Smooth muscle cell (in vitro differentiated cells): ENCODE results near the gene SOD2. TPM values are rescaled to one million over a fixed set of nuclear protein-coding genes. Genes with fewer than 3 reads are reported as not detected.
"Not testable (repeated sequence)": the region's sequence is repeated elsewhere in the genome, so short reads cannot be mapped to it uniquely, and the experiment has no call there.

Experiments
- DNase-seq: peaks from one replicate; lab custom pipeline; 2025; ENCODE audit not compliant: unreplicated experiment; lab: John Stamatoyannopoulos, UW
- H2AFZ ChIP-seq: fragments of 200-600 bp; sonication (generic); 2 replicates; pipeline ENCODE4 v1.6.0; 2016; ENCODE audit warnings: antibody characterized with exemption, low read depth, mild to moderate bottlenecking
- H3F3A ChIP-seq: fragments of 200-600 bp; sonication (generic); 2 replicates; pipeline ENCODE4 v1.6.0; 2017; ENCODE audit warnings: antibody characterized with exemption, low read depth
- H3K27ac ChIP-seq: fragments of 200-600 bp; sonication (generic); 2 replicates; pipeline ENCODE4 v1.5.1; 2016; ENCODE audit warnings: low read depth, mild to moderate bottlenecking
- H3K27me3 ChIP-seq: fragments of 200-600 bp; sonication (generic); 2 replicates; pipeline ENCODE4 v1.6.1; 2016; ENCODE audit warnings: low read depth, mild to moderate bottlenecking
- H3K36me3 ChIP-seq: fragments of 200-600 bp; sonication (generic); 2 replicates; pipeline ENCODE4 v1.5.1; 2016; ENCODE audit warnings: low read depth
- H3K4me1 ChIP-seq: fragments of 200-600 bp; sonication (generic); 2 replicates; pipeline ENCODE4 v1.5.1; 2016; ENCODE audit warnings: low read depth
- H3K4me2 ChIP-seq: fragments of 200-600 bp; sonication (generic); 2 replicates; pipeline ENCODE4 v1.6.0; 2016; ENCODE audit warnings: mild to moderate bottlenecking
- H3K4me3 ChIP-seq: fragments of 200-600 bp; sonication (generic); 2 replicates; pipeline ENCODE4 v1.5.1; 2016; ENCODE audit warnings: mild to moderate bottlenecking
- H3K79me2 ChIP-seq: fragments of 200-600 bp; sonication (generic); 2 replicates; pipeline ENCODE4 v1.6.0; 2016; ENCODE audit warnings: low read depth, mild to moderate bottlenecking
- H3K9ac ChIP-seq: fragments of 200-600 bp; sonication (generic); 2 replicates; pipeline ENCODE4 v1.6.0; 2016; ENCODE audit warnings: low read depth
- H3K9me3 ChIP-seq: fragments of 200-600 bp; sonication (generic); replicated peaks from 2 replicates; pipeline ENCODE4 v1.5.1; 2016; ENCODE audit warnings: low read depth
- H4K20me1 ChIP-seq: fragments of 200-600 bp; sonication (generic); 2 replicates; pipeline ENCODE4 v1.6.0; 2016; ENCODE audit warnings: low read depth
- WGBS: methylation state at CpG from one replicate; pipeline ENCODE4 v1.1.7; 2016; ENCODE audit warnings: low lambda C conversion rate; 5-methylcytosine and 5-hydroxymethylcytosine counted together
- polyA plus RNA-seq: library from polyadenylated mRNA; unstranded; fragments of >200 nt; fragmentation: Nextera tagmentation; extraction: Ambion mirVana; gene quantifications from 2 replicates; pipeline ENCODE4 v1.2.1, GENCODE V29; 2016
- total RNA-seq: library from RNA; depleted of rRNA; stranded (reverse); fragments of >200 nt; gene quantifications from 2 replicates; pipeline ENCODE4 v1.2.3, GENCODE V29; 2014
- TF ChIP-seq, protein P1 (sequence below): fragments of 200-600 bp; sonication (generic); IDR thresholded peaks from 2 replicates; pipeline ENCODE4 v1.5.1; 2017; ENCODE audit warnings: borderline replicate concordance, mild to moderate bottlenecking, antibody characterized with exemption; ENCODE audit not compliant: insufficient read depth, poor library complexity, severe bottlenecking

Gene SOD2
- total and polyA plus RNA-seq, 2 experiments from 2014 or later, result 53.2 to 69.4 TPM

DNA sequence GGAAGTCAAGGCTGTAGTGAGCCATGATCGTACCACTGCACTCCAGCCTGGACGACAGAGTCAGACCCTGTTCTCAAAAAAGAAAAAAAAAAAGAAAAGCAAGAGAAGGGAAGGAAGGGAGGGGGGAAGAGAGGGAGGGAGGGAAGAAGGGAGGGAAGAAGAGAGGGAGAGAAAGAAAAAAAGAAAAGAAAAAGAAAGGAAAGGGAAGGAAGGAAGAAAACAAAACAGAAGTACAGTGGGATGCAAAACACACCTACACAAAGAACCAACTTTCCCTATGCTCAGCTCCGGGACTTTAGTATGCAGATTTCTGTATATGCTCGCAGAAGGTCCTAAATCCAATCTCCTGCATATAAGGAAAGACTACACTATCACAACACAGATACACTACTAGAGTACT lies 31.7 kb upstream of the SOD2 start:
- H3K9ac ChIP-seq, result no peak overlapping the region
- peaks cover 75% of the 10 kb centered on the region for H3K79me2 ChIP-seq
- no peak overlapping the region for H3K4me3 ChIP-seq
- H3K27ac ChIP-seq, result no peak overlapping the region
- peaks cover 20% of the 10 kb centered on the region for H4K20me1 ChIP-seq
- H3K4me2 ChIP-seq, result no peak overlapping the region
- no peaks in the 10 kb centered on the region for H3K9me3 ChIP-seq
- H3K4me1 ChIP-seq, result peaks cover 20% of the 10 kb centered on the region
- H3F3A ChIP-seq, result peaks cover 5% of the 10 kb centered on the region
- no peaks in the 10 kb centered on the region for H3K27me3 ChIP-seq
- no peak overlapping the region for H2AFZ ChIP-seq
- H3K36me3 ChIP-seq, result no peaks in the 10 kb centered on the region
- DNase-seq, result no peak
- TF ChIP-seq, protein P1, sequence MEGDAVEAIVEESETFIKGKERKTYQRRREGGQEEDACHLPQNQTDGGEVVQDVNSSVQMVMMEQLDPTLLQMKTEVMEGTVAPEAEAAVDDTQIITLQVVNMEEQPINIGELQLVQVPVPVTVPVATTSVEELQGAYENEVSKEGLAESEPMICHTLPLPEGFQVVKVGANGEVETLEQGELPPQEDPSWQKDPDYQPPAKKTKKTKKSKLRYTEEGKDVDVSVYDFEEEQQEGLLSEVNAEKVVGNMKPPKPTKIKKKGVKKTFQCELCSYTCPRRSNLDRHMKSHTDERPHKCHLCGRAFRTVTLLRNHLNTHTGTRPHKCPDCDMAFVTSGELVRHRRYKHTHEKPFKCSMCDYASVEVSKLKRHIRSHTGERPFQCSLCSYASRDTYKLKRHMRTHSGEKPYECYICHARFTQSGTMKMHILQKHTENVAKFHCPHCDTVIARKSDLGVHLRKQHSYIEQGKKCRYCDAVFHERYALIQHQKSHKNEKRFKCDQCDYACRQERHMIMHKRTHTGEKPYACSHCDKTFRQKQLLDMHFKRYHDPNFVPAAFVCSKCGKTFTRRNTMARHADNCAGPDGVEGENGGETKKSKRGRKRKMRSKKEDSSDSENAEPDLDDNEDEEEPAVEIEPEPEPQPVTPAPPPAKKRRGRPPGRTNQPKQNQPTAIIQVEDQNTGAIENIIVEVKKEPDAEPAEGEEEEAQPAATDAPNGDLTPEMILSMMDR, result no peak
- WGBS, result 98% methylated on average over 2 of the region's 4 CpGs

DNA sequence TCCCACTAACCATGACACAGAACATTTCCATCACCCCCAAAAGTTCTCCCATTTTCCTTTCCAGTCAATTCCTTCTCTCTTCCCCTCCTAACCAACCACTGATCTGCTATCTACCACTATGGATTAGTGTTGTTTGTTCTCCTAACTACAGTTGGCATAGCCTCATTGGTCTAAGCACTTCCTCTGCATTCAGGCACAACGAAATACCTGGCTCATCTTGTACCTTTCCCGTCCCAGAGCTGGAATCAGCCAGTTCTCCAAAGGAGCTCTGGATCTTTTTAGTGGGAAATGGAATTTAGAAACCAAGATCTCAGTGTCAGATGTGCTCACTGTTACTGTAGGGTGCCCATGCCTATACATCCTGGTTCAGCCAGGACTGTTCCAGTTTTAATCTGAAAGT lies 30.2 kb upstream of the SOD2 start:
- Histone ChIP-seq H3K4me2 (no peak overlapping the region), H3K4me1 (peaks cover 7% of the 10 kb centered on the region), H3K9me3 (no peaks in the 10 kb centered on the region), H3K27ac (no peak overlapping the region), H3F3A (peaks cover 5% of the 10 kb centered on the region), H3K79me2 (peaks cover 62% of the 10 kb centered on the region), H2AFZ (no peak overlapping the region), H3K27me3 (no peaks in the 10 kb centered on the region), H3K36me3 (no peaks in the 10 kb centered on the region), H4K20me1 (peaks cover 5% of the 10 kb centered on the region), H3K9ac (no peak overlapping the region), H3K4me3 (no peak overlapping the region)
- TF ChIP-seq, protein P1, result no peak
- WGBS, result 96% methylated on average over 2 of the region's 2 CpGs
- DNase-seq, result no peak

DNA sequence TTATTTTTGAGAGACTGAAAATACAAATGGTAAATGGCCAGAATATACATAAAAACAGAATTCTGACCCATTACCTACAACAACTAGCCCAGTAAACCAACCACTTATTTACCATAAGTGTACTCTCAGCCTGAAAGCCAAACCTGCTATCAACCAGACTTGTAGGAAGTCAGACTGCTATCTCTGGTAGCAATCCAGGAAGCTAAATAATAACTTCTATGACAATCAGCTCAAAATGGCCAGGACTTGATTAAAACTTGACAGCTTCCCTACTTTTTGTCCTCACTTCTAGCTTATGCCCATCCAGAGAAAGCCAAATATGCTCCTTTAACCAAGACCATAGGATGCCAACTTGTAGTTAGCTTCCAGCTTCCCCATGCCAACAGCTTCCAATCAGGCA lies 29.6 kb upstream of the SOD2 start:
- H3K9ac ChIP-seq, result no peak overlapping the region
- H3K36me3 ChIP-seq, result no peaks in the 10 kb centered on the region
- no peak overlapping the region for H3K4me2 ChIP-seq
- no peak overlapping the region for H2AFZ ChIP-seq
- peaks cover 4% of the 10 kb centered on the region for H4K20me1 ChIP-seq
- H3K27ac ChIP-seq, result no peak overlapping the region
- TF ChIP-seq, protein P1, result no peak
- no peaks in the 10 kb centered on the region for H3K9me3 ChIP-seq
- H3K27me3 ChIP-seq, result no peaks in the 10 kb centered on the region
- H3F3A ChIP-seq, result peaks cover 5% of the 10 kb centered on the region
- DNase-seq, result no peak
- peaks cover 56% of the 10 kb centered on the region for H3K79me2 ChIP-seq
- peaks cover 7% of the 10 kb centered on the region for H3K4me1 ChIP-seq
- no peak overlapping the region for H3K4me3 ChIP-seq

DNA sequence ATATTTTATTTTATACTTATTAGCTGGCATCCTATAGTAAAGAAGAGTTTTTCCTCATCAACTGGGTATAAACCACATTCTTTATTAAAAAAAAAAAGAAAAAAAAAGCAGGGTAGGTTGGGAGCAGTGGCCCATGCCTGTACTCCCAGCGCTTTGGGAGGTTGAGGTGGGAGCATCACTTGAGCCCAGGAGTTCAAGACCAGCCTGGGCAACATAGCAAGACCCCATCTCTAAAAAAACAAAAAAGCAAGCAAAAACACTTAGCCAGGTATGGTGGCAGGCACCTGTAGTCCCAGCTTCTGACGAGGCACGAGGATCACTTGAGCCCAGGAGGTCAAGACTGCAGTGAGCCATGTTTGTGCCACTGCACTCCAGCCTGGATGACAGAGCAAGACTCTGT lies 28.9 kb upstream of the SOD2 start:
- WGBS, result 97% methylated on average over 3 of the region's 3 CpGs
- Histone ChIP-seq H3K4me1 (peaks cover 14% of the 10 kb centered on the region), H3K79me2 (peaks cover 55% of the 10 kb centered on the region)
- H3K9ac ChIP-seq, H3K9me3 ChIP-seq, H3K4me2 ChIP-seq, H3K27me3 ChIP-seq, H3K27ac ChIP-seq, H4K20me1 ChIP-seq, H3F3A ChIP-seq, H3K36me3 ChIP-seq, DNase-seq, H2AFZ ChIP-seq, H3K4me3 ChIP-seq: not testable (repeated sequence)
